Activated CD8-positive, alpha-beta T cell treated with anti-CD3 and anti-CD28 coated beads for 36 hours (primary cell): ENCODE measurements around the gene TMEM53. TPM values are rescaled to one million over a fixed set of nuclear protein-coding genes. Genes with fewer than 3 reads are reported as not detected.

Source experiments
- ATAC-seq: fragments of 200-7000 bp; cut with Tn5 transposase; one replicate; pipeline ENCODE4 v1.10.0; 2021; ENCODE audit warnings: mild to moderate bottlenecking, moderate library complexity
- CTCF ChIA-PET: fragments of 350-600 bp; sonication (Branson Sonifier 250); formaldehyde crosslinking; loops from one replicate; lab custom pipeline; 2021; ENCODE audit warnings: antibody characterized with exemption; lab: Charles Lee
- POLR2A ChIA-PET: fragments of 350-600 bp; sonication (Branson Sonifier 250); formaldehyde crosslinking; loops from one replicate; lab custom pipeline; 2021; ENCODE audit warnings: antibody characterized with exemption; lab: Charles Lee
- DNase-seq: peaks from one replicate; pipeline ENCODE4 v3.0.0-alpha.2; 2020
- H3K27ac Mint-ChIP-seq: one replicate; pipeline ENCODE4 v1.8.0; 2021; ENCODE audit warnings: mild to moderate bottlenecking, mixed read lengths
- H3K27me3 Mint-ChIP-seq: one replicate; pipeline ENCODE4 v1.8.0; 2021; ENCODE audit warnings: mixed read lengths
- H3K36me3 Mint-ChIP-seq: one replicate; pipeline ENCODE4 v1.8.0; 2021; ENCODE audit warnings: low read depth, mixed read lengths
- H3K4me1 Mint-ChIP-seq: one replicate; pipeline ENCODE4 v1.8.0; 2021; ENCODE audit warnings: low read depth, mixed read lengths
- H3K4me3 Mint-ChIP-seq: one replicate; pipeline ENCODE4 v1.8.0; 2021; ENCODE audit warnings: mild to moderate bottlenecking, moderate library complexity, mixed read lengths
- H3K9me3 Mint-ChIP-seq: one replicate; pipeline ENCODE4 v1.8.0; 2021; ENCODE audit warnings: mixed read lengths
- intact Hi-C: fragments of 100-400 bp; cut with micrococcal nuclease; formaldehyde crosslinking; loops from one replicate; pipeline ENCODE4 v1.10.0; 2022
- total RNA-seq, 2 experiments: library from RNA; stranded (reverse); gene quantifications; one replicate each; pipeline ENCODE4 v1.2.3, GENCODE V29; 2021
- TF ChIP-seq, protein P1 (sequence below): fragments of 200-600 bp; IDR thresholded peaks from one replicate; pipeline ENCODE4 v1.8.0; 2022; ENCODE audit warnings: antibody characterized with exemption, mild to moderate bottlenecking

Gene TMEM53
- total RNA-seq, 2 experiments from 2014 or later: 2.3 to 3.5 TPM

DNA sequence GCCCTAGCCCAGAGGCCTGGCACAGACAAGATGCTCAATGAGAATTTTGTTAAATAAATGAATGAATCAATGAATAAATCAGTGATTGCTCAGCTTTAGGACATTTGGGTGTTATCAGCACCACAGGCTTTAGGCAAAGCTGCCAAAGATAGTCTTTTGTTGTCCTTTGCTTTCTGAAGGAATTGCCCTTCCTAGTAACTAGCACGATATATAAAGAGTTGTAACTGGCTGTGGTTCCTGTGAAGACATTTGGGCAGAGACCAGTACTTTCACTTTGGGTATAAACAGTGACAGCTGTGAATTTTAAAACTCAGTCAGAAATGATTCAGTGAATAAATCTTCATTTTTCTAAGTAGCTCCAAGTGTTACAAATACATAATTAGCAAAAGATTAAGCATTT, 43.4 kb upstream of the TMEM53 start:
- TF ChIP-seq, protein P1, sequence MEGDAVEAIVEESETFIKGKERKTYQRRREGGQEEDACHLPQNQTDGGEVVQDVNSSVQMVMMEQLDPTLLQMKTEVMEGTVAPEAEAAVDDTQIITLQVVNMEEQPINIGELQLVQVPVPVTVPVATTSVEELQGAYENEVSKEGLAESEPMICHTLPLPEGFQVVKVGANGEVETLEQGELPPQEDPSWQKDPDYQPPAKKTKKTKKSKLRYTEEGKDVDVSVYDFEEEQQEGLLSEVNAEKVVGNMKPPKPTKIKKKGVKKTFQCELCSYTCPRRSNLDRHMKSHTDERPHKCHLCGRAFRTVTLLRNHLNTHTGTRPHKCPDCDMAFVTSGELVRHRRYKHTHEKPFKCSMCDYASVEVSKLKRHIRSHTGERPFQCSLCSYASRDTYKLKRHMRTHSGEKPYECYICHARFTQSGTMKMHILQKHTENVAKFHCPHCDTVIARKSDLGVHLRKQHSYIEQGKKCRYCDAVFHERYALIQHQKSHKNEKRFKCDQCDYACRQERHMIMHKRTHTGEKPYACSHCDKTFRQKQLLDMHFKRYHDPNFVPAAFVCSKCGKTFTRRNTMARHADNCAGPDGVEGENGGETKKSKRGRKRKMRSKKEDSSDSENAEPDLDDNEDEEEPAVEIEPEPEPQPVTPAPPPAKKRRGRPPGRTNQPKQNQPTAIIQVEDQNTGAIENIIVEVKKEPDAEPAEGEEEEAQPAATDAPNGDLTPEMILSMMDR: no peak
- CTCF ChIA-PET: interaction anchor here (0.8 to 2.8 kb wide), 6 partner anchors 9 to 53 kb away, joined by 3 to 17 read pairs (median 4); partner anchors contain the start of gene RNU5D-1

DNA sequence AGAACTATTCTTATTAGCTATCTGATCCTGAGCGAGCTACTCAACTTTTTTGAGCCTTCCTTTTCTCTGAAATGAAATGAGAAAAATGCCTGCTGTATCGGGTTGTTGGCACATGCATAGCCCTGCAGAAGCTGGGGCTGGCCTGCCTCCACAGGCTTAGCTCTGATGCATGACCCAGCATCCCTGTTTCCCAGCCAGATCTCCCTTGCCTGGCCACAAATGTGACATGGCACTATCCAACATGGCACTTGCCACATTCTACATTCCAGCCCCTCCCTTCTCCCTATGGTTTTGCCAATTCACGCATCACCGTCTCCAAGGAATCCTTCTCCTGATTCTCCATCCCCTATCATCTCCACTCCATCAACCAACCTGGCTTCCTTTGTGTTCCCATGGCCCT, 42.9 kb upstream of the TMEM53 start:
- Mint-ChIP-seq H3K4me1 (peaks cover 64% of the 10 kb centered on the region), H3K27ac (no peak overlapping the region), H3K36me3 (peaks cover 2% of the 10 kb centered on the region), H3K4me3 (no peak overlapping the region), H3K9me3 (no peaks in the 10 kb centered on the region), H3K27me3 (peaks cover 4% of the 10 kb centered on the region)
- DNase-seq: no peak
- TF ChIP-seq, protein P1: no peak
- no peak for ATAC-seq
- intact Hi-C loops: no loop called here
- ChIA-PET CTCF (interaction anchor here (1.1 to 2.8 kb wide), 6 partner anchors 8 to 53 kb away, joined by 3 to 17 read pairs (median 8); partner anchors contain the start of gene RNU5D-1), POLR2A (interaction anchor here (1.0 to 15.4 kb wide), 5 partner anchors 16 to 106 kb away, joined by 5 to 553 read pairs (median 7); partner anchors contain the start of genes RNU5D-1 and RPS8)

More for the DNA sequence above, 43.4 kb upstream of the TMEM53 start:
- ATAC-seq (no peak), DNase-seq (no peak)
- peaks cover 2% of the 10 kb centered on the region for H3K36me3 Mint-ChIP-seq
- H3K4me1 Mint-ChIP-seq: peaks cover 64% of the 10 kb centered on the region
- H3K4me3 Mint-ChIP-seq: no peak overlapping the region
- peaks cover 4% of the 10 kb centered on the region for H3K27me3 Mint-ChIP-seq
- POLR2A ChIA-PET: interaction anchor here (1.0 to 15.4 kb wide), 5 partner anchors 15 to 105 kb away, joined by 5 to 553 read pairs (median 7); partner anchors contain the start of genes RNU5D-1 and RPS8
- no peak overlapping the region for H3K27ac Mint-ChIP-seq
- intact Hi-C loops: no loop called here
- no peaks in the 10 kb centered on the region for H3K9me3 Mint-ChIP-seq

DNA sequence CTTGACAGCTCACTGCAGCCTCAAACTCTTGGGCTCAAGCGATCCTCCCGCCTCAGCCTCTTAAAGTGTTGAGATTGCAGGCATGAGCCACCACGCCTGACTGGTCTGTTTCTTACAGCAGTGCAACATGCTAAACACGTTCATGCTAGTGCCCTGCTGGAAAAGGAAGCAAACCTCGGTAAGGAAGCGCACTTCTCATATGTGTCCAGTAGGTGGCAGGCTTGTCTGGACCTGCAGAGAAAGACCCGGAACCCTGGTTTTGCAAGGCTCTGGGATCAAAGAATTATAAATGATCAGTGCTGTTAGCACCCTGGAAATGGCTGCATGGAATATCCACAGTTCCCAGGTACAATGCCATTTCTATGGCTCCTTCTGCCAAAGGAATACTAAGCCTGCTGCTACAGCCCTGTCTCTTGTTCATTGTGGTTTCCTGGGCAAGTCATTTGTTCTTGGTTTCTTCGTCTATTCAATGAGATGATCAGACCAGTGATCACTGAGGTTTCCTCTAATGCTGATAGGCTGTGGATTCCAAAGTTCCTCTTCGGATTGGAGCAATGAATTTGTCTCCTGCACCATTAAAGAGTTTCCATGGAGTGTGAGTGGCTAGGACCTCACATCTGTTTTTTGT, 40.8 kb upstream of the TMEM53 start:
- CTCF ChIA-PET: interaction anchor here (0.6 to 3.2 kb wide), 9 partner anchors 10 to 198 kb away, joined by 3 to 20 read pairs (median 4); no protein-coding TSS in a partner anchor
- H3K4me3 Mint-ChIP-seq: peak overlapping the region; percentile 48

DNA sequence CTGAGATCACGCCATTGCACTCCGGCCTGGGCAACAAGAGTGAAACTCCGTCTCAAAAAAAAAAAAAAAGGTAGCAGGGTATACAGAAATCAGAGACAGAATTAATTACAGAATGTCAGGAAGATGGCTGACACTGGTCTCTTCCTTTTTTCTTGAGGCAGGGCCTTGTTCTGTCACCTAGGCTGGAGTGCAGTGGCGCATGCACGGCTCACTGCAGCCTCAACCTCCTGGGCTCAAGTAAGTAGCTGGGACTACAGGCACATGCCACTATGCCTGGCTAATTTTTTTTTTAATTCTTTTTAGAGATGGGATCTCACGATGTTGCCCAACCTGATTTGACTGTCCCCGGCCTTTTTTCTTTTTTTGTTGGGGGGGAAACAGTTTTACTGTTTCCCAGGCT, 40.3 kb upstream of the TMEM53 start:
- DNase-seq: no peak
- Mint-ChIP-seq H3K4me3 (no peak overlapping the region), H3K4me1 (peaks cover 40% of the 10 kb centered on the region), H3K36me3 (no peaks in the 10 kb centered on the region), H3K27ac (peak overlapping the region; percentile 61), H3K27me3 (no peaks in the 10 kb centered on the region), H3K9me3 (no peaks in the 10 kb centered on the region)
- ChIA-PET CTCF (interaction anchor here (0.6 to 3.2 kb wide), 10 partner anchors 9 to 198 kb away, joined by 3 to 20 read pairs (median 4); no protein-coding TSS in a partner anchor), POLR2A (interaction anchor here (0.6 to 11.1 kb wide), 4 partner anchors 8 to 320 kb away, joined by 3 to 553 read pairs (median 4); partner anchors contain the start of gene RNU5D-1)
- no peak for ATAC-seq
- intact Hi-C loops: no loop called here
- TF ChIP-seq, protein P1: no peak

More for the DNA sequence above, 40.8 kb upstream of the TMEM53 start:
- H3K4me1 Mint-ChIP-seq: peaks cover 44% of the 10 kb centered on the region
- DNase-seq: peak; percentile 79
- POLR2A ChIA-PET: interaction anchor here (0.6 to 11.1 kb wide), 6 partner anchors 9 to 259 kb away, joined by 3 to 553 read pairs (median 4); partner anchors contain the start of gene RNU5D-1
- ATAC-seq: peak; percentile 90
- H3K27me3 Mint-ChIP-seq: no peaks in the 10 kb centered on the region
- H3K9me3 Mint-ChIP-seq: no peaks in the 10 kb centered on the region
- peak overlapping the region; percentile 61 for H3K27ac Mint-ChIP-seq
- TF ChIP-seq, protein P1: peak; percentile 99
- no peaks in the 10 kb centered on the region for H3K36me3 Mint-ChIP-seq
- intact Hi-C loops: no loop called here
